Stomach (tissue), 9 donors: Measurements from ENCODE around the gene ETV6. TPM values are rescaled to one million over a fixed set of nuclear protein-coding genes. Genes with fewer than 3 reads are reported as not detected.
A peak's percentile ranks its signal among the peaks of the same experiment; 100 is the strongest.

Experiments
- DNase-seq, 2 donors: peaks; one replicate each; pipeline versions ENCODE4 v3.0.0 to v3.0.0-alpha.2; 2013 to 2019
- H3K27ac ChIP-seq, 5 donors: fragments of 200-600 bp in 4 of 5; sonication (generic) in 4 of 5; one replicate each; pipeline ENCODE4 v1.5.1; 2013 to 2019; ENCODE audit warnings: mild to moderate bottlenecking in 1 of 5, moderate library complexity in 1 of 5
- H3K27me3 ChIP-seq, 3 donors: fragments of 200-600 bp; sonication (generic); one replicate each; pipeline ENCODE4 v1.5.1; 2017 to 2019; ENCODE audit warnings: mixed run types in 1 of 3
- H3K36me3 ChIP-seq, 4 donors: fragments of 200-600 bp; sonication (generic); 1 replicate in 3 of 4; 2 replicates in 1 of 4; pipeline ENCODE4 v1.5.1; 2016 to 2019
- H3K4me1 ChIP-seq, 4 donors: fragments of 200-600 bp; sonication (generic); one replicate each; pipeline ENCODE4 v1.5.1; 2016 to 2019
- H3K4me3 ChIP-seq, 4 donors: fragments of 200-600 bp; sonication (generic) in 3 of 4; one replicate each; pipeline ENCODE4 v1.5.1; 2016 to 2019; ENCODE audit warnings: mild to moderate bottlenecking in 1 of 4
- H3K9me3 ChIP-seq, 4 donors: fragments of 200-600 bp; sonication (generic); one replicate each; pipeline ENCODE4 v1.5.1; 2016 to 2019
- EP300 ChIP-seq: sonication (generic); formaldehyde crosslinking; IDR thresholded peaks from one replicate; pipeline ENCODE4 v1.6.1; 2017; ENCODE audit warnings: antibody characterized with exemption
- POLR2A ChIP-seq, 4 donors: fragments of 450-650 bp; IDR thresholded peaks; one replicate each; pipeline ENCODE4 v1.6.1; 2016; ENCODE audit warnings: antibody characterized with exemption in 4 of 4, control low read depth in 2 of 4, mild to moderate bottlenecking in 1 of 4, moderate library complexity in 1 of 4
- POLR2AphosphoS5 ChIP-seq, 3 donors: sonication (generic); formaldehyde crosslinking; IDR thresholded peaks; one replicate each; pipeline ENCODE4 v1.6.1; 2016; ENCODE audit warnings: antibody characterized with exemption in 3 of 3
- WGBS, 5 donors: extraction: QIAGEN DNeasy Blood & Tissue Kit in 3 of 5; methylation state at CpG; one replicate each; pipeline versions ENCODE4 v1.1.5 to v1.1.7; 2013 to 2018; 5-methylcytosine and 5-hydroxymethylcytosine counted together
- intact Hi-C: fragments of 100-400 bp; cut with DNase I; formaldehyde crosslinking; loops from one replicate; pipeline ENCODE4 v1.15.1; 2023; ENCODE audit warnings: low total_unique reads
- polyA plus RNA-seq, 3 donors: library from polyadenylated mRNA; stranded (reverse); fragments of 200-250 nt; gene quantifications; one replicate each; pipeline ENCODE4 v1.2.3, GENCODE V29; 2013
- total RNA-seq, 5 donors: library from RNA; depleted of rRNA; stranded (reverse); fragments of >200 nt; gene quantifications; one replicate each; pipeline versions ENCODE4 v1.1.0 to v1.2.3, GENCODE V29; 2014 to 2016
- TF ChIP-seq, protein P1 (sequence below), 7 experiments: fragments of 450-650 bp in 4 of 7; fragments of 200-600 bp in 3 of 7; sonication (generic) in 3 of 7; IDR thresholded peaks; one replicate each; pipeline ENCODE4 v1.5.1; 2016 to 2019; ENCODE audit warnings: antibody characterized with exemption in 7 of 7, control low read depth in 2 of 7, mild to moderate bottlenecking in 1 of 7
- donor health status: healthy with polysubstance abuse.
- donor health status: Bipolar disorder and iron deficiency.
- donor health status: healthy.

Gene ETV6
- total and polyA plus RNA-seq, 8 donors: 4.1 to 60.3 (median 13.4) TPM

GRCh38 chr12:11780521-11781101 is 131.1 kb downstream of the ETV6 start:
- H3K27ac ChIP-seq: peak overlapping the region in 3 of 5 donors; percentile 25 to 81 (median 52)
- no peaks in the 10 kb centered on the region for H3K27me3 ChIP-seq
- no peak overlapping the region for H3K4me3 ChIP-seq
- H3K4me1 ChIP-seq: peaks cover 0 to 52% (median 23%) of the 10 kb centered on the region in 4 donors
- no peak for DNase-seq
- WGBS, 5 donors: 82 to 95% (median 93%) methylated on average over 6 of the region's 6 CpGs
- no peaks in the 10 kb centered on the region for H3K9me3 ChIP-seq
- intact Hi-C loops: no loop called here
- no peaks in the 10 kb centered on the region for H3K36me3 ChIP-seq
- TF ChIP-seq POLR2A (IDR thresholded peaks at IDR 0.05) (no peak), EP300 (no peak), POLR2AphosphoS5 (IDR thresholded peaks at IDR 0.05) (no peak)
- TF ChIP-seq, protein P1, sequence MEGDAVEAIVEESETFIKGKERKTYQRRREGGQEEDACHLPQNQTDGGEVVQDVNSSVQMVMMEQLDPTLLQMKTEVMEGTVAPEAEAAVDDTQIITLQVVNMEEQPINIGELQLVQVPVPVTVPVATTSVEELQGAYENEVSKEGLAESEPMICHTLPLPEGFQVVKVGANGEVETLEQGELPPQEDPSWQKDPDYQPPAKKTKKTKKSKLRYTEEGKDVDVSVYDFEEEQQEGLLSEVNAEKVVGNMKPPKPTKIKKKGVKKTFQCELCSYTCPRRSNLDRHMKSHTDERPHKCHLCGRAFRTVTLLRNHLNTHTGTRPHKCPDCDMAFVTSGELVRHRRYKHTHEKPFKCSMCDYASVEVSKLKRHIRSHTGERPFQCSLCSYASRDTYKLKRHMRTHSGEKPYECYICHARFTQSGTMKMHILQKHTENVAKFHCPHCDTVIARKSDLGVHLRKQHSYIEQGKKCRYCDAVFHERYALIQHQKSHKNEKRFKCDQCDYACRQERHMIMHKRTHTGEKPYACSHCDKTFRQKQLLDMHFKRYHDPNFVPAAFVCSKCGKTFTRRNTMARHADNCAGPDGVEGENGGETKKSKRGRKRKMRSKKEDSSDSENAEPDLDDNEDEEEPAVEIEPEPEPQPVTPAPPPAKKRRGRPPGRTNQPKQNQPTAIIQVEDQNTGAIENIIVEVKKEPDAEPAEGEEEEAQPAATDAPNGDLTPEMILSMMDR (IDR thresholded peaks at IDR 0.05): no peak

DNA sequence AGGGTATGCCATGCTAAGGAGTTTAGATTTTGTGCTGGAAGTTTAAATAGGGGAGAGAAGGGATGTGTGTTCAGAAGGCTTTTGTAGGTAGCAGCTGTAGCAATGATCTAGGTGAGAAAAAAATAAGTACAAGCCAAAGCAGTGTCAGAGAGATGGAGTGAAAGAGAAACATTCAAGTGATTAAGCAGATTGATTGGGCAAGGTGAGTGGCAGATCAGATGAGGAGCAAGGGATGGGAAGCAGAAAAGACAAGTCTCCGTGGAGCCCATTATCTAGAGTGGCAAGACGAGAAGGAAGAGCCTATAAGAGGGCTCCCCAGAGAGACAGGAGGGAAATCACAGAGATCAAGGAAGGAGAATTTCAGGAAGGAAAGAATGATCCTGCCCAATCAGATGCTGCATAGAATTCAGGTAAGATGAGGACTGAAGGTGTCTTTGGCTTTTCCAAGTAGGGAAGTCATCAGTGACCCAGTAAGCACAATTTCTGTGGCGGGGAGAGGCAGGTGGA is 133.5 kb downstream of the ETV6 start:
- peaks cover 0 to 58% (median 25%) of the 10 kb centered on the region in 4 donors for H3K4me1 ChIP-seq
- intact Hi-C loops: no loop called here

DNA sequence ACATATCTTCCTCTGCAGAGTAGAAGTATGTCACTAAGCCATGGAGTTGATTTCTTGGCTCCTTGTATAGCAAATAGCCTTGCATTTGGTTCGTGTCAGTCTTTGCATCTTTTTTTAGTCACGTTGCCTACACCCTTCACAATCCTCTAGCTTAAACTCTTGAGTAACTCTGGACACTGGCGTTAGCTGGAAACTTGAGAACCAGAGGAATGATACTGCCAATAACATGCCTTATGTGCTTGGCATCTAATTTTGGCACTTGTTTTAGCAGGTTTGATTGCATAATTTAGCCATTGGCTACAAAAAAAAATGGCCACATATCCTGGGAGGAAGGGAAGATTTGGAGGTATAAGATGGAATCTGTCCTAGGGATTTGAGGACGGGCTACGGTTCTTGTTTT is 136.2 kb downstream of the ETV6 start:
- H3K4me1 ChIP-seq: peaks cover 0 to 44% (median 13%) of the 10 kb centered on the region in 4 donors
- intact Hi-C loops: no loop called here
- TF ChIP-seq POLR2A (IDR thresholded peaks at IDR 0.05): no peak
- TF ChIP-seq, protein P1 (IDR thresholded peaks at IDR 0.05): no peak
- no peak for TF ChIP-seq POLR2AphosphoS5 (IDR thresholded peaks at IDR 0.05)
- no peak for TF ChIP-seq EP300
- H3K36me3 ChIP-seq: no peaks in the 10 kb centered on the region
- H3K9me3 ChIP-seq: no peaks in the 10 kb centered on the region
- WGBS, 5 donors: 71 to 81% (median 75%) methylated on average over 5 of the region's 5 CpGs
- peak overlapping the region in 1 of 5 donors; percentile 28 for H3K27ac ChIP-seq
- H3K4me3 ChIP-seq: no peak overlapping the region
- no peaks in the 10 kb centered on the region for H3K27me3 ChIP-seq
- DNase-seq: no peak

More for the DNA sequence above, 133.5 kb downstream of the ETV6 start:
- Histone ChIP-seq H3K27me3 (no peaks in the 10 kb centered on the region), H3K36me3 (no peaks in the 10 kb centered on the region), H3K9me3 (no peaks in the 10 kb centered on the region), H3K27ac (peak overlapping the region in 1 of 5 donors; percentile 44), H3K4me3 (no peak overlapping the region)
- no peak for DNase-seq
- WGBS, 5 donors: 89 to 94% (median 91%) methylated on average over 3 of the region's 3 CpGs
- TF ChIP-seq POLR2A (IDR thresholded peaks at IDR 0.05) (no peak), POLR2AphosphoS5 (IDR thresholded peaks at IDR 0.05) (no peak), EP300 (no peak)
- TF ChIP-seq, protein P1 (IDR thresholded peaks at IDR 0.05): no peak

DNA sequence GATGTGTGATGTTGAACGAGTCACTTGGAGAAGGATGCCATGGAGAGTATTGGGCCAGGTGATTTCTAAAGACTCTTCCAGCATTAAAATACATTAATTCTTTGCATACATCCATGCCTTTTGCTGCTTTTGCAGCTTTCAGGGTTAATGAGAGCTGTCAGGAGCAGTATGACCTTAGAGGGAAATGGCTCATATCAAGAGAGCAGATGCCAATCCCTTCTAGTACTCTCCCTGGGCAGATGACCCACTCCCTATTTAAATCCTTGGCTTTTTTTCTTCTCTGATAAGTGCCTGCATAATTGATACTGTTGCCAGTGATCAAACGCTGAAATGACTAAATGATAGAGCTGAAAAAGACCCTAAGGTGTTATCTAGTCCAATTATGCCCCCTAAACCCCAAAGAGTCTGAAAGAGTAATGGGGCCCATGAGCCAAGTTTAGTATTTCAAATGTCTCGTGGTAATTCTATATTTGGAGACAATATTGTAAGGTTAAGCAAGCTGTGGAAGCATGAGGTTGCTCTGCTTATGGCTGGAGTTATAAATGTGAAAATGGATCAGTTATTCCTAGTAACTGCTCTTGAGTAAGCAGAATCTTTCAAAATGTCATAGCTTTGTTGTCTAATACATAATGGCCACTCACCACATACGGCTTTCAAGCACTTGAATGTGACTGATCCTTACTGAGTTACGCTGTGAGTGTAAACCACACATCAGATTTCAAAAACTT is 137.3 kb downstream of the ETV6 start:
- H3K4me3 ChIP-seq: no peak overlapping the region
- H3K9me3 ChIP-seq: no peaks in the 10 kb centered on the region
- whole genome bisulfite sequencing, 5 donors: 74 to 86% (median 85%) methylated on average over 5 of the region's 5 CpGs
- H3K27ac ChIP-seq: peak overlapping the region in 1 of 5 donors; percentile 59
- intact Hi-C loops: no loop called here
- H3K36me3 ChIP-seq: no peaks in the 10 kb centered on the region
- no peaks in the 10 kb centered on the region for H3K27me3 ChIP-seq
- TF ChIP-seq EP300: no peak
- peaks cover 0 to 47% (median 16%) of the 10 kb centered on the region in 4 donors for H3K4me1 ChIP-seq
- no peak for DNase-seq
